Cardiac septum (tissue), 1 donor: ENCODE measurements around the gene ADAMTSL4. TPM values are rescaled to one million over a fixed set of nuclear protein-coding genes. Genes with fewer than 3 reads are reported as not detected.

Experiments used
- DNase-seq: peaks from one replicate; pipeline ENCODE4 v3.0.0-alpha.2; 2020; ENCODE audit warnings: low spot score
- intact Hi-C: fragments of 100-400 bp; cut with DNase I; formaldehyde crosslinking; loops from one replicate; pipeline ENCODE4 v1.14.0; 2022
- total RNA-seq: library from RNA; stranded (reverse); fragmentation: NEBNext Ultra II Directional; extraction: Animal tissue kit (Norgen Biotek cat#: 25700); gene quantifications from one replicate; pipeline ENCODE4 v1.2.1, GENCODE V29; 2021
- donor health status: DM: no; HTN: no; CAD: no.

ADAMTSL4 gene
- total RNA-seq, 1 donor from 2014 or later, result 28.9 TPM

- DNase-seq, result no peak
- intact Hi-C loops, result no loop called here
Measured at GRCh38 chr1:150530491-150531159, 18.6 kb upstream of the ADAMTSL4 start.

- no peak for DNase-seq
- intact Hi-C loops, result loop anchor here (2.0 kb wide), 2 partner anchors 18 to 68 kb away; partner anchors contain the start of gene FALEC
Measured at GRCh38 chr1:150532860-150533259, 16.3 kb upstream of the ADAMTSL4 start.

GRCh38 chr1:150534002-150534401 lies 15.2 kb upstream of the ADAMTSL4 start:
- intact Hi-C loops, result no loop called here
- no peak for DNase-seq

- intact Hi-C loops, result no loop called here
- DNase-seq, result no peak
Measured at GRCh38 chr1:150535511-150536287, 13.5 kb upstream of the ADAMTSL4 start.

GRCh38 chr1:150536836-150537731 lies 12.1 kb upstream of the ADAMTSL4 start:
- intact Hi-C loops, result no loop called here
- no peak for DNase-seq

GRCh38 chr1:150537732-150538684 lies 11.2 kb upstream of the ADAMTSL4 start:
- no peak for DNase-seq
- intact Hi-C loops, result no loop called here

GRCh38 chr1:150543500-150544143 lies 5.6 kb upstream of the ADAMTSL4 start:
- DNase-seq, result no peak
- intact Hi-C loops, result no loop called here

GRCh38 chr1:150544204-150544603 lies 5.0 kb upstream of the ADAMTSL4 start:
- DNase-seq, result no peak
- intact Hi-C loops, result no loop called here

- DNase-seq, result no peak
- intact Hi-C loops, result no loop called here
Measured at GRCh38 chr1:150545486-150546032, 3.6 kb upstream of the ADAMTSL4 start.

- intact Hi-C loops, result no loop called here
- no peak for DNase-seq
Measured at GRCh38 chr1:150546294-150546937, 2.8 kb upstream of the ADAMTSL4 start.

- no peak for DNase-seq
- intact Hi-C loops, result no loop called here
Measured at GRCh38 chr1:150548324-150548631, 930 bp upstream of the ADAMTSL4 start.

GRCh38 chr1:150549496-150550221 lies 451 bp downstream of the ADAMTSL4 start:
- DNase-seq, result no peak
- intact Hi-C loops, result loop anchor here (10.0 kb wide), 1 partner anchor 185 kb away; the partner anchor contains the start of gene RPRD2

- intact Hi-C loops, result loop anchor here (10.0 kb wide), 1 partner anchor 186 kb away; the partner anchor contains the start of gene RPRD2
- DNase-seq, result no peak
Measured at GRCh38 chr1:150550222-150551050, 1.2 kb downstream of the ADAMTSL4 start.

- DNase-seq, result no peak
- intact Hi-C loops, result loop anchor here (10.0 kb wide), 1 partner anchor 186 kb away; the partner anchor contains the start of gene RPRD2
Measured at GRCh38 chr1:150551051-150551783, 2.0 kb downstream of the ADAMTSL4 start.

- DNase-seq, result no peak
- intact Hi-C loops, result loop anchor here (1.0 to 10.0 kb wide), 2 partner anchors 10 to 187 kb away; partner anchors contain the start of gene RPRD2
Measured at GRCh38 chr1:150551784-150552127, 2.5 kb downstream of the ADAMTSL4 start.
